Endometrial microvascular endothelial cells (primary cell): Measurements from ENCODE around the gene AVPR2. TPM values are rescaled to one million over a fixed set of nuclear protein-coding genes. Genes with fewer than 3 reads are reported as not detected.

Experiments
- total RNA-seq: library from RNA; depleted of rRNA; stranded (reverse); fragments of >200 nt; gene quantifications from one replicate; pipeline ENCODE4 v1.2.3, GENCODE V29; 2015; ENCODE audit errors: inconsistent ontology term

Gene AVPR2
- total RNA-seq, 1 donor from 2014 or later: not detected

Other genes starting within 250 kb of the AVPR2 start
- gene PNCK, start 230.9 kb upstream of the AVPR2 start, total RNA-seq: not detected
- gene SLC6A8, start 216.7 kb upstream of the AVPR2 start, total RNA-seq: 2.6 TPM
- 282 TPM for gene BCAP31, start 180.3 kb upstream of the AVPR2 start, total RNA-seq
- gene ABCD1, start 179.8 kb upstream of the AVPR2 start, total RNA-seq: 11.7 TPM
- gene PLXNB3, start 140.4 kb upstream of the AVPR2 start, total RNA-seq: 15.3 TPM
- 0.56 TPM for gene SRPK3, start 123.6 kb upstream of the AVPR2 start, total RNA-seq
- 77.5 TPM for gene IDH3G, start 110.3 kb upstream of the AVPR2 start, total RNA-seq
- gene SSR4, start 110.0 kb upstream of the AVPR2 start, total RNA-seq: 199 TPM
- gene PDZD4, start 74.1 kb upstream of the AVPR2 start, total RNA-seq: not detected
- gene L1CAM, start 18.5 kb upstream of the AVPR2 start, total RNA-seq: not detected
- gene ARHGAP4, start 21.6 kb downstream of the AVPR2 start, total RNA-seq: 15.4 TPM
- 216 TPM for gene NAA10, start 30.4 kb downstream of the AVPR2 start, total RNA-seq
- not detected for gene RENBP, start 40.0 kb downstream of the AVPR2 start, total RNA-seq
- gene HCFC1, start 67.1 kb downstream of the AVPR2 start, total RNA-seq: 44.8 TPM
- 9.8 TPM for gene TMEM187, start 68.1 kb downstream of the AVPR2 start, total RNA-seq
- 156 TPM for gene IRAK1, start 115.2 kb downstream of the AVPR2 start, total RNA-seq
- 20.5 TPM for gene MECP2, start 193.0 kb downstream of the AVPR2 start, total RNA-seq
- gene OPN1LW, start 239.6 kb downstream of the AVPR2 start, total RNA-seq: not detected